Breast epithelium (tissue), 4 donors: ENCODE measurements around the gene SDK1. TPM values are rescaled to one million over a fixed set of nuclear protein-coding genes. Genes with fewer than 3 reads are reported as not detected.

Source experiments
- DNase-seq, 2 donors: peaks; one replicate each; pipeline ENCODE4 v3.0.0-alpha.2; 2019; ENCODE audit warnings: low spot score in 2 of 2
- H3K27ac ChIP-seq, 2 donors: fragments of 200-600 bp; sonication (generic) in 1 of 2; one replicate each; pipeline ENCODE4 v1.5.1; 2016 to 2019; ENCODE audit warnings: mild to moderate bottlenecking in 1 of 2
- H3K27me3 ChIP-seq, 2 donors: fragments of 200-600 bp; sonication (generic) in 1 of 2; one replicate each; pipeline versions ENCODE4 v1.5.1 to v1.6.0; 2017 to 2019; ENCODE audit warnings: control low read depth in 1 of 2, mild to moderate bottlenecking in 1 of 2
- H3K36me3 ChIP-seq: fragments of 200-600 bp; one replicate; pipeline ENCODE4 v1.5.1; 2019
- H3K4me1 ChIP-seq, 2 donors: fragments of 200-600 bp; sonication (generic); one replicate each; pipeline ENCODE4 v1.5.1; 2016 to 2019; ENCODE audit warnings: control low read depth in 1 of 2
- H3K4me3 ChIP-seq, 3 donors: fragments of 200-600 bp; sonication (generic); 1 replicate in 2 of 3; 2 replicates in 1 of 3; pipeline ENCODE4 v1.5.1; 2016 to 2019; ENCODE audit warnings: mild to moderate bottlenecking in 3 of 3, moderate library complexity in 2 of 3
- H3K9me3 ChIP-seq, 2 donors: fragments of 200-600 bp; sonication (generic) in 1 of 2; one replicate each; pipeline ENCODE4 v1.5.1; 2016 to 2019; ENCODE audit warnings: control low read depth in 1 of 2
- POLR2A ChIP-seq: fragments of 450-650 bp; IDR thresholded peaks from one replicate; pipeline ENCODE4 v1.6.1; 2016; ENCODE audit warnings: antibody characterized with exemption, mild to moderate bottlenecking, moderate library complexity
- POLR2AphosphoS5 ChIP-seq, 3 donors: sonication (generic); formaldehyde crosslinking; IDR thresholded peaks; one replicate each; pipeline ENCODE4 v1.6.1; 2017; ENCODE audit warnings: antibody characterized with exemption in 3 of 3
- intact Hi-C: fragments of 100-400 bp; cut with DNase I; formaldehyde crosslinking; loops from one replicate; pipeline ENCODE4 v1.15.1; 2023; ENCODE audit warnings: low total_unique reads
- total RNA-seq, 3 donors: library from RNA; depleted of rRNA; stranded (reverse); fragments of >200 nt; gene quantifications; one replicate each; pipeline ENCODE4 v1.1.0, GENCODE V29; 2016
- TF ChIP-seq, protein P1 (sequence below), 3 donors: fragments of 450-650 bp; IDR thresholded peaks; one replicate each; pipeline ENCODE4 v1.5.1; 2016 to 2017; ENCODE audit warnings: antibody characterized with exemption in 3 of 3, mild to moderate bottlenecking in 3 of 3, moderate library complexity in 3 of 3

SDK1 gene
- total RNA-seq, 3 donors from 2014 or later, result 3.7 to 18.2 (median 6.6) TPM

DNA sequence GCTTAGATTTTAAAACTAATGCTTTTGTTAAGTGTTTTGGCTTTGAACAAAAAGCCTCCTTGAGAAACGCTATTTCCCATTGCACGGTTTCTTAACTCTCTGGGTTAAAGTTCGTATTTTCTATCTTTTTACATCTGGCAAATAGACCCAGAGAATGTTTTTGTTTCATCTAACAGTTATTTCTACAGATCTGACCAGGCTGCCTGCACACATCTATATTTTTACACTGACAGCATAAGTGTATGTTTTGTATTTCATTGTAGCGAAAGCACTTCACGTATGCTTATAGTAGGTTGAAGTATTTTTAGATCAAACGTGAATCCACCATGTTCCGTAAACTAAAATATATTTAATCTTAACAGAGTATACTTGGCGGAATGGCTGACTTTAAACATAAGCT, 477.3 kb downstream of the SDK1 start:
- intact Hi-C loops, result no loop called here
- no peak overlapping the region for H3K4me3 ChIP-seq
- H3K36me3 ChIP-seq, result no peaks in the 10 kb centered on the region
- H3K27ac ChIP-seq, result no peak overlapping the region
- H3K4me1 ChIP-seq, result no peaks in the 10 kb centered on the region
- TF ChIP-seq POLR2A (no peak), POLR2AphosphoS5 (IDR thresholded peaks at IDR 0.05) (no peak)
- TF ChIP-seq, protein P1, sequence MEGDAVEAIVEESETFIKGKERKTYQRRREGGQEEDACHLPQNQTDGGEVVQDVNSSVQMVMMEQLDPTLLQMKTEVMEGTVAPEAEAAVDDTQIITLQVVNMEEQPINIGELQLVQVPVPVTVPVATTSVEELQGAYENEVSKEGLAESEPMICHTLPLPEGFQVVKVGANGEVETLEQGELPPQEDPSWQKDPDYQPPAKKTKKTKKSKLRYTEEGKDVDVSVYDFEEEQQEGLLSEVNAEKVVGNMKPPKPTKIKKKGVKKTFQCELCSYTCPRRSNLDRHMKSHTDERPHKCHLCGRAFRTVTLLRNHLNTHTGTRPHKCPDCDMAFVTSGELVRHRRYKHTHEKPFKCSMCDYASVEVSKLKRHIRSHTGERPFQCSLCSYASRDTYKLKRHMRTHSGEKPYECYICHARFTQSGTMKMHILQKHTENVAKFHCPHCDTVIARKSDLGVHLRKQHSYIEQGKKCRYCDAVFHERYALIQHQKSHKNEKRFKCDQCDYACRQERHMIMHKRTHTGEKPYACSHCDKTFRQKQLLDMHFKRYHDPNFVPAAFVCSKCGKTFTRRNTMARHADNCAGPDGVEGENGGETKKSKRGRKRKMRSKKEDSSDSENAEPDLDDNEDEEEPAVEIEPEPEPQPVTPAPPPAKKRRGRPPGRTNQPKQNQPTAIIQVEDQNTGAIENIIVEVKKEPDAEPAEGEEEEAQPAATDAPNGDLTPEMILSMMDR (IDR thresholded peaks at IDR 0.05), result no peak
- H3K27me3 ChIP-seq, result no peaks in the 10 kb centered on the region
- H3K9me3 ChIP-seq, result peaks cover 13 to 23% of the 10 kb centered on the region in 2 donors
- DNase-seq, result no peak

DNA sequence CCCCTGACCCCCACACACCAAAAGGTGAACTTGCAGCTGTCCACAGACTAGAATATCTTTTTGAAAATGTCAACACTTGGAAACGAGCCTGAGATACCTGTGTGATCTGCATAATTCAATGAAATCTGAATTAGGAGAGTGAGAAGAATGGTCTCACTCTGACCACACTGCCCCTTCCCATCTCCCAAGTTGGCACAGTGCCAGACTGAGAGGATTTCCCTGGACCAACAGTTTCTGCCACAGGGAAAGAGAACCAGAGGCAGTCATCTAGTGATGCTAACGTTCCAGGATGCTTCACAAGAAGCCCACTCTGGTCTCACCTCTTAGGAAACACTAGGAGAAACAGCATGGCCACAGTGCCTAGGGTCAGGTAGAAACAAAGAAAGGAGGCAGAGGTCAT, 479.0 kb downstream of the SDK1 start:
- Histone ChIP-seq H3K4me3 (no peak overlapping the region), H3K27me3 (no peaks in the 10 kb centered on the region), H3K9me3 (peaks cover 13 to 23% of the 10 kb centered on the region in 2 donors), H3K4me1 (no peaks in the 10 kb centered on the region), H3K36me3 (no peaks in the 10 kb centered on the region), H3K27ac (no peak overlapping the region)
- no peak for DNase-seq
- intact Hi-C loops, result no loop called here
- no peak for TF ChIP-seq POLR2AphosphoS5 (IDR thresholded peaks at IDR 0.05)

DNA sequence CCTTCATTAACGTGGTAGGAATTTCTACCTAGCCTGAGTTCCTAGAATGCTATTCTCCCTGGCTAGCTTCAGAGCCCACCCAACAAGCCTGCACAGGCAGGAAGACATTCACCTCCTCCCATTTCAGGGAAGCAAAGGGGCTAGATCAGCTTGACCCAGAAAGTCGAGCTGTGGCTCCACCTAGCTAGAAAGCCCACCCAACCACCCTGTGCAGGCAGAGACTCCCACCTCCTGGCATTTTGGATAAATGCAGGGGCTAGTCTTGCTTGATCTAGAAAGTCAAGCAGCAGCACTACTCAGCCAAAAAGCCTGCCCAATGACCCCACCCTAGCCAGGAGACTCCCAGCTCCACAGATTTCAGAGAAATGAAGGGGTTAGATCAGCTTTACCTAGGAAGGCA, 479.5 kb downstream of the SDK1 start:
- no peaks in the 10 kb centered on the region for H3K36me3 ChIP-seq
- no peak for DNase-seq
- no peak overlapping the region for H3K27ac ChIP-seq
- peaks cover 13 to 23% of the 10 kb centered on the region in 2 donors for H3K9me3 ChIP-seq
- no peaks in the 10 kb centered on the region for H3K27me3 ChIP-seq
- no peak for TF ChIP-seq POLR2AphosphoS5 (IDR thresholded peaks at IDR 0.05)
- no peak for TF ChIP-seq POLR2A
- TF ChIP-seq, protein P1 (IDR thresholded peaks at IDR 0.05), result no peak
- intact Hi-C loops, result no loop called here
- no peak overlapping the region for H3K4me3 ChIP-seq
- no peaks in the 10 kb centered on the region for H3K4me1 ChIP-seq

DNA sequence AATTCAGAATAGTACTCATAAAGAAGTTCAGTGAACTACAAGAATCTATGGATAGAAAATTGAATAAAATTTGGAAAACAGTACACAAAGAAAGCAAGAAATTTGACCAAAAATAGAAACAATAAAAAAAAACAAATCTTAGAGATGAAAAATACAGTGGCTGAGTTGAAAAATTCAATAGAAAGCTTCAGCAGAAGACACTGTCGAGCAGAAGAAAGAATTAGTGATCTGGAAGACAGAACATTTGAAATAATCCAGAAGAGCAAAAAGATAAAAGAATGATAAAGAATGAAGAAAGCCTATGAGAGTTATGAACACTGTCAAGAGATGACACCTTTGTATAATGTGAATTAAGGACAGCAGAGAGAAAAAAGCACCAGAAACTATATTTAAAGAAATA, 480.6 kb downstream of the SDK1 start:
- Histone ChIP-seq H3K4me3 (no peak overlapping the region), H3K27me3 (no peaks in the 10 kb centered on the region), H3K36me3 (no peaks in the 10 kb centered on the region), H3K9me3 (peaks cover 13 to 23% of the 10 kb centered on the region in 2 donors), H3K4me1 (no peaks in the 10 kb centered on the region), H3K27ac (no peak overlapping the region)
- intact Hi-C loops, result no loop called here
- no peak for DNase-seq
- TF ChIP-seq, protein P1 (IDR thresholded peaks at IDR 0.05), result no peak
- no peak for TF ChIP-seq POLR2AphosphoS5 (IDR thresholded peaks at IDR 0.05)

DNA sequence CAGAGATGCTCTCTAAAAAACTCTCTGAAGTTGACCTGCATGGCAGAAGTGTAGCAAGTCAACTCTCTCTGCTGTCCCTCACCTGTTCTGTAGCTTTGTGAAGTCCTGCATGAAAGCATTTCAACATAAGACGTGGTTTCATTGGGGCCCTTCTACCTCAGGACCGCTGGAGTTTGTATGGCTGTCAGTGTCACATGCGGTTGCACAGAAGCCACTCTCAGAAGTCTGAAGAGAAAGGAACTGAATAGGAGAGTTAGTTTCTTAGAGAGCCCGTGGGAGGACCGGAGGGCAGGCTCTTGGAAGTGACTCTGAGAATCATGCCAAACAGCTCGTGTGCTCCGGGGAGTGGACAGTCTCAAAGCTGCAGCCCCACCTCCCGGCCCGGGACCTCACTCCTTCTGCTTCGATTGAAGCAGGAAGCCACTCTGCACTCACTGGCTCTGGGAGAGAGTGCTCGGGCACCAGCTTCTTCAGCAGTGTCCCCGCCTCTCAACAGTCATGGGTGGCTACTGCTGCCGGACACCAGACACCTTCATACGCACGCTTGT, 486.7 kb downstream of the SDK1 start:
- DNase-seq, result no peak
- intact Hi-C loops, result no loop called here
- TF ChIP-seq POLR2A (no peak), POLR2AphosphoS5 (IDR thresholded peaks at IDR 0.05) (no peak)
- TF ChIP-seq, protein P1 (IDR thresholded peaks at IDR 0.05), result no peak
- H3K4me3 ChIP-seq, result no peak overlapping the region
- no peaks in the 10 kb centered on the region for H3K4me1 ChIP-seq
- no peaks in the 10 kb centered on the region for H3K9me3 ChIP-seq
- no peaks in the 10 kb centered on the region for H3K27me3 ChIP-seq
- H3K27ac ChIP-seq, result no peak overlapping the region
- no peaks in the 10 kb centered on the region for H3K36me3 ChIP-seq

DNA sequence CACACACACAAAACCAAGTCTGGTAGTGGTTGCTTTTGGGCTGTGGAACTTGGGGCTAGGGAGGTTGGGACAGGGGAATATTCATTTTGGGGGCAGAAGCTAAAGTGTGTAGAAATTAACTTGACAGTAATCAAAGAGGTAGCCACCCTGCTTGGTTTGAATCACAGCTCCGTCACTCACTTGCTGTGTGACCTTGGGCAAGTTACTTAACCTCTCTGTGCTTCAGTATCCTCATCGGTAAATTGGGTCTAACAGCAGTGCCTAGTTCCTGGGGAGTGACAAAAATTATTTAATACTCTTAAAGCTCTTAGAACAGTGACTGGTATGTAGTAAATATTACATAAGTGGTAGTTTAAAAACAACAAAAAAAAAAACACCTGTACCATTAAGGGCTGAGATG, 489.8 kb downstream of the SDK1 start:
- Histone ChIP-seq H3K4me1 (no peaks in the 10 kb centered on the region), H3K27me3 (no peaks in the 10 kb centered on the region), H3K4me3 (no peak overlapping the region), H3K36me3 (no peaks in the 10 kb centered on the region), H3K9me3 (no peaks in the 10 kb centered on the region), H3K27ac (no peak overlapping the region)
- intact Hi-C loops, result no loop called here
- TF ChIP-seq POLR2AphosphoS5 (IDR thresholded peaks at IDR 0.05) (no peak), POLR2A (no peak)
- TF ChIP-seq, protein P1 (IDR thresholded peaks at IDR 0.05), result no peak
- no peak for DNase-seq
